ENCODE data around the gene CAMK4.

CAMK4 gene

GRCh38 chr5:111198281-111198966 lies 25.8 kb upstream of the CAMK4 start:
- no peak for TF ChIP-seq CTCF (IDR thresholded peaks at IDR 0.05; ENCODE audit: borderline replicate concordance, insufficient read depth, low read depth, low read length)

GRCh38 chr5:111200828-111201227 lies 23.4 kb upstream of the CAMK4 start:
- no peak overlapping the region for H3K4me3 ChIP-seq (ENCODE audit: low read depth, low read length)
- TF ChIP-seq CTCF (IDR thresholded peaks at IDR 0.05; ENCODE audit: borderline replicate concordance, insufficient read depth, low read depth, low read length): no peak

More at GRCh38 chr5:111198281-111198966, 25.8 kb upstream of the CAMK4 start:
- no peak overlapping the region for H3K4me3 ChIP-seq (ENCODE audit: low read depth, low read length)

GRCh38 chr5:111201705-111202104 lies 22.5 kb upstream of the CAMK4 start:
- TF ChIP-seq CTCF (IDR thresholded peaks at IDR 0.05; ENCODE audit: borderline replicate concordance, insufficient read depth, low read depth, low read length): no peak
- no peak overlapping the region for H3K4me3 ChIP-seq (ENCODE audit: low read depth, low read length)

- no peak for TF ChIP-seq CTCF (IDR thresholded peaks at IDR 0.05; ENCODE audit: borderline replicate concordance, insufficient read depth, low read depth, low read length)
- H3K4me3 ChIP-seq (ENCODE audit: low read depth, low read length): no peak overlapping the region
These were observed 12.8 kb upstream of the CAMK4 start for GRCh38 chr5:111211341-111211740.

- H3K4me3 ChIP-seq (ENCODE audit: low read depth, low read length): no peak overlapping the region
- TF ChIP-seq CTCF (IDR thresholded peaks at IDR 0.05; ENCODE audit: borderline replicate concordance, insufficient read depth, low read depth, low read length): no peak
These were observed 10.0 kb upstream of the CAMK4 start for GRCh38 chr5:111214052-111214742.

- TF ChIP-seq CTCF (IDR thresholded peaks at IDR 0.05; ENCODE audit: borderline replicate concordance, insufficient read depth, low read depth, low read length): no peak
- no peak overlapping the region for H3K4me3 ChIP-seq (ENCODE audit: low read depth, low read length)
These were observed 8.2 kb upstream of the CAMK4 start for GRCh38 chr5:111215971-111216370.

- TF ChIP-seq CTCF (IDR thresholded peaks at IDR 0.05; ENCODE audit: borderline replicate concordance, insufficient read depth, low read depth, low read length): no peak
- H3K4me3 ChIP-seq (ENCODE audit: low read depth, low read length): no peak overlapping the region
These were observed 3.0 kb upstream of the CAMK4 start for GRCh38 chr5:111221139-111221538.

Data from GM12875 (cell line).